GM12873 (cell line): ENCODE measurements around the gene AK2.

ENCODE experiments used
- TF ChIP-seq, protein P1 (sequence below): IDR thresholded peaks from 2 replicates; pipeline ENCODE4 v1.5.1; 2012; ENCODE audit warnings: low read depth, mild to moderate bottlenecking, moderate library complexity, low read length, control low read depth; ENCODE audit not compliant: insufficient read depth; ENCODE audit errors: missing control alignments

Gene AK2

GRCh38 chr1:33047839-33048305 lies 11.2 kb upstream of the AK2 start:
- TF ChIP-seq, protein P1, sequence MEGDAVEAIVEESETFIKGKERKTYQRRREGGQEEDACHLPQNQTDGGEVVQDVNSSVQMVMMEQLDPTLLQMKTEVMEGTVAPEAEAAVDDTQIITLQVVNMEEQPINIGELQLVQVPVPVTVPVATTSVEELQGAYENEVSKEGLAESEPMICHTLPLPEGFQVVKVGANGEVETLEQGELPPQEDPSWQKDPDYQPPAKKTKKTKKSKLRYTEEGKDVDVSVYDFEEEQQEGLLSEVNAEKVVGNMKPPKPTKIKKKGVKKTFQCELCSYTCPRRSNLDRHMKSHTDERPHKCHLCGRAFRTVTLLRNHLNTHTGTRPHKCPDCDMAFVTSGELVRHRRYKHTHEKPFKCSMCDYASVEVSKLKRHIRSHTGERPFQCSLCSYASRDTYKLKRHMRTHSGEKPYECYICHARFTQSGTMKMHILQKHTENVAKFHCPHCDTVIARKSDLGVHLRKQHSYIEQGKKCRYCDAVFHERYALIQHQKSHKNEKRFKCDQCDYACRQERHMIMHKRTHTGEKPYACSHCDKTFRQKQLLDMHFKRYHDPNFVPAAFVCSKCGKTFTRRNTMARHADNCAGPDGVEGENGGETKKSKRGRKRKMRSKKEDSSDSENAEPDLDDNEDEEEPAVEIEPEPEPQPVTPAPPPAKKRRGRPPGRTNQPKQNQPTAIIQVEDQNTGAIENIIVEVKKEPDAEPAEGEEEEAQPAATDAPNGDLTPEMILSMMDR = no peak

DNA sequence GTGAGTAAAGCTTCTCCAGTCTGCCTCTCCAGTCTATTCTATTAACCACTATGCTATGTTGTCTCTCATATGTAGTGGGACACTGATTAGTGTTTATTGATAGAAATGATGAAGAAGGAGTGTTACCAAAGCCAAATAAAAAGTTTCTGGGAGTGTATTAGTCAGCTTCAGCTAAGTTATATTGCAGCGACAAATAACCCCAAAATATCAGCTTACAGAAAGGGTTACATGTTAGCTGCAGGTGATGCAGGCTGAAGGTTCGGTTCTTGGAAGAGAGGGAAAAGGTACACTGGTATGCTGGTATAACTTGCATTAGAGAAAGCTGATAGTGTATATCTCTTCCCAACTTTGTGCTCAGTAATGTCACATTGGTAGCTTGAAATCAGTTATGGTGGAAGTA lies 10.6 kb upstream of the AK2 start:
- TF ChIP-seq, protein P1 = no peak

- TF ChIP-seq, protein P1 = no peak
These were observed 9.1 kb upstream of the AK2 start for GRCh38 chr1:33045814-33046213.

DNA sequence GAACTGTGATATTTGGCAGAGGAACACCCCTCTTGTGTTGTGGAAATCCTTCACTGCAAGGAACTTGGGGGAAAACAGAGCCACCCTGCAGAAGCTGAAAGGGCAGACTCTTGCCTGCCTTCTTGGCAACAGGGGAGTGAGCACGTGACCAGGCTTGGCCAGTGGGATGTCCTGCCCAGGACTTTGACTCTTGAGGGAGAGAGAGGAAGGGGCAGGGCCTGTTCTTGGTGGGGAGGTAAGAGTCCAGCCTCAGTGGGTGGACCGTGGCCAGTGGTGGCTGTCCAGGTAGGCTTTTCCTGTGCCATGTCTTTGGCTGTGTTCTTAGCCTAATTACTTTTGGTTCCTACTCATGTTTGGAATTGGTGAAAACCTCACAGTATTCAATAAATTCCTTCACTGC lies 8.6 kb upstream of the AK2 start:
- TF ChIP-seq, protein P1 = no peak

DNA sequence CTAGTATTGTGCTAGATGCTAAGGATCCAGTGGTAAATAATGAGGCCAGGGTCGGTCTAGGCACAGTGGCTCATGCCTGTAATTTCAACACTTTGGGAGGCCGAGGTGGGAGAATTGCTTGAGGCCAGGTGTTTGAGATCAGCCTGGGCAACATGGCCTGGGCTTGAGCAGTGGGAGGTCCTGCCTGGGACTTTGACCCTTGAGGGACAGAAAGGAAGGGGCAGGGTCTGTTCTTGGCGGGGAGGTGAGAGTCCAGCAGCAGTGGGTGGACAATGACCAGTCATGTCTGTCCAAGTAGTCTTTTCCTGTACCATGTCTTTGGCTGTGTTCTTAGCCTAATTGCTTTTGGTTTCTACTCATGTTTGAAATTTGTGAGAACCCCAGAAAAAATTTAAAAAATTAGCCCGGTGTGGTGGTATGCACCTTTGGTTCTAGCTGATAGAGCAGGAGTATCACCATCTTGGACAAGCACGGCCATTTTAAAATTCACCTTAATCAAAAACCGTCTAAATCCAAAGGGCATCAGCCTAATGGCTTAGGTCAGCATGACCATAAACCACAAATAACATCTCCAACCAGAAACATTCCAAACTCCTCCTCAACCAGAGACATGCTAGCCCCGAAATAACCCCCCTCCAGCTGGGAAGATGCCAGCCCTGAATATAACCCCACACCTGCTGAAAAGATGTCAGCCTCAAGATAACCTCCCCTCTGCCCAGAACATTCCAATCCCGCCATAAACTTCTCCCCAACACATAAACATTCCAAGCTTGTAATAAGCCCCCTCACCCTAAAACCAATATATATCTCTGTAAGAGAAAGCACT lies 6.8 kb upstream of the AK2 start:
- TF ChIP-seq, protein P1 = no peak

GRCh38 chr1:33042831-33043230 lies 6.1 kb upstream of the AK2 start:
- TF ChIP-seq, protein P1 = no peak

DNA sequence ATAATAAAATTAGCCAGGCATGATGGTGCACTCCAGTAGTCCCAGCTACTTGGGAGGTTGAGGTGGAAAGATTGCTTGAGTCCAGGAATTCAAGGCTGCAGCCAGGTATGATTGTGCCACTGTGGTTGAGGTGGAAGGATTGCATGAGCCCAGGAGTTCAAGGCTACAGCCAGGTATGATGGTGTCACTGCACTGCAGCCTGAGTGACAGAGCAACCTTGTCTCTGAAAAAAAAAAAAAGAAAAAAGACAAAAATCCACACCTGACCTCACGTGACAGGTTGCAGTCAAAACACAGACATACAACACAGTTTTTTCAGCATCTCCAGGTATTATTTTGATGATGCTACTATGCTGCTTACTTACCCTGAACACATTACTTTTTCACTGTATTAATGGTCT lies 4.3 kb upstream of the AK2 start:
- TF ChIP-seq, protein P1 = no peak
